OCI-LY3 (cell line): Measurements from ENCODE around the gene SEMA5B.

Source experiments
- EZH2phosphoT487 ChIP-seq: fragments of 200-600 bp; shearing (Covaris generic); IDR thresholded peaks from 2 replicates; pipeline ENCODE4 v1.6.1; 2018; ENCODE audit warnings: antibody characterized with exemption, mixed run types, low read depth
- TF ChIP-seq, protein P1 (sequence below): fragments of 200-600, 300-600 bp; sonication (generic); IDR thresholded peaks from 2 replicates; pipeline ENCODE4 v1.5.1; 2014; ENCODE audit warnings: antibody characterized with exemption, low read length, low read depth

- TF ChIP-seq, protein P1, sequence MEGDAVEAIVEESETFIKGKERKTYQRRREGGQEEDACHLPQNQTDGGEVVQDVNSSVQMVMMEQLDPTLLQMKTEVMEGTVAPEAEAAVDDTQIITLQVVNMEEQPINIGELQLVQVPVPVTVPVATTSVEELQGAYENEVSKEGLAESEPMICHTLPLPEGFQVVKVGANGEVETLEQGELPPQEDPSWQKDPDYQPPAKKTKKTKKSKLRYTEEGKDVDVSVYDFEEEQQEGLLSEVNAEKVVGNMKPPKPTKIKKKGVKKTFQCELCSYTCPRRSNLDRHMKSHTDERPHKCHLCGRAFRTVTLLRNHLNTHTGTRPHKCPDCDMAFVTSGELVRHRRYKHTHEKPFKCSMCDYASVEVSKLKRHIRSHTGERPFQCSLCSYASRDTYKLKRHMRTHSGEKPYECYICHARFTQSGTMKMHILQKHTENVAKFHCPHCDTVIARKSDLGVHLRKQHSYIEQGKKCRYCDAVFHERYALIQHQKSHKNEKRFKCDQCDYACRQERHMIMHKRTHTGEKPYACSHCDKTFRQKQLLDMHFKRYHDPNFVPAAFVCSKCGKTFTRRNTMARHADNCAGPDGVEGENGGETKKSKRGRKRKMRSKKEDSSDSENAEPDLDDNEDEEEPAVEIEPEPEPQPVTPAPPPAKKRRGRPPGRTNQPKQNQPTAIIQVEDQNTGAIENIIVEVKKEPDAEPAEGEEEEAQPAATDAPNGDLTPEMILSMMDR: no peak
- TF ChIP-seq EZH2phosphoT487: no peak
These were observed 134.3 kb downstream of the SEMA5B start for GRCh38 chr3:122893282-122893681.
